Transverse colon (tissue), 4 donors: ENCODE measurements around the gene HERC3.

Experiments
- CTCF ChIP-seq, 5 experiments: fragments of 200-600 bp in 3 of 5; fragments of 450-650 bp in 2 of 5; sonication (generic) in 3 of 5; IDR thresholded peaks; 1 replicate in 2 of 5; 2 replicates in 3 of 5; pipeline ENCODE4 v1.5.1; 2016 to 2017; ENCODE audit warnings: antibody characterized with exemption in 5 of 5, inconsistent platforms in 3 of 5, mild to moderate bottlenecking in 2 of 5, moderate library complexity in 1 of 5
- POLR2A ChIP-seq: fragments of 450-650 bp; IDR thresholded peaks from one replicate; pipeline ENCODE4 v1.6.1; 2016; ENCODE audit warnings: antibody characterized with exemption, mild to moderate bottlenecking, moderate library complexity
- POLR2AphosphoS5 ChIP-seq, 3 donors: sonication (generic); formaldehyde crosslinking; IDR thresholded peaks; one replicate each; pipeline ENCODE4 v1.6.1; 2016; ENCODE audit warnings: antibody characterized with exemption in 3 of 3

- TF ChIP-seq POLR2A, result no peak
- TF ChIP-seq CTCF (IDR thresholded peaks at IDR 0.05), result no peak
- no peak for TF ChIP-seq POLR2AphosphoS5 (IDR thresholded peaks at IDR 0.05)
Observed at GRCh38 chr4:88702782-88703181, 110.5 kb downstream of the HERC3 start.
